ENCODE data around the gene CLCN5. TPM values are rescaled to one million over a fixed set of nuclear protein-coding genes. Genes with fewer than 3 reads are reported as not detected.

The CLCN5 gene
- total RNA-seq, 1 donor from 2014 or later = 8.7 TPM

- Histone ChIP-seq H4K20me1 (ENCODE audit: low read depth) (no peaks in the 10 kb centered on the region), H3K4me1 (no peaks in the 10 kb centered on the region), H3K36me3 (no peaks in the 10 kb centered on the region), H3K4me3 (no peak overlapping the region), H3K4me2 (no peak overlapping the region), H3K27me3 (no peaks in the 10 kb centered on the region), H3K9me3 (ENCODE audit: low read depth) (peaks cover 5% of the 10 kb centered on the region), H3K79me2 (ENCODE audit: low read depth) (no peaks in the 10 kb centered on the region), H3K9ac (no peak overlapping the region), H3K27ac (no peak overlapping the region), H3F3A (ENCODE audit: low read depth) (no peaks in the 10 kb centered on the region), H2AFZ (replicated peaks) (no peak overlapping the region)
- TF ChIP-seq EZH2 (IDR thresholded peaks at IDR 0.05) (no peak), CTCF (IDR thresholded peaks at IDR 0.05) (no peak), EZH2phosphoT487 (IDR thresholded peaks at IDR 0.05) (no peak)
- peaks cover 2% of the 10 kb centered on the region for H3K27me3 Mint-ChIP-seq (ENCODE audit: insufficient read depth, low read depth)
- no peak overlapping the region for H3K27ac Mint-ChIP-seq
- no peak for DNase-seq (ENCODE audit: low spot score)
- H3K36me3 Mint-ChIP-seq = no peaks in the 10 kb centered on the region
- no peak overlapping the region for H3K4me3 Mint-ChIP-seq
- H3K9me3 Mint-ChIP-seq = no peaks in the 10 kb centered on the region
- H3K4me1 Mint-ChIP-seq = peaks cover 4% of the 10 kb centered on the region
These were observed 37.2 kb downstream of the CLCN5 start for GRCh38 chrX:49959602-49960001.

GRCh38 chrX:49960061-49960460 lies 37.7 kb downstream of the CLCN5 start:
- Histone ChIP-seq H3K36me3 (no peaks in the 10 kb centered on the region), H3K9ac (no peak overlapping the region), H4K20me1 (ENCODE audit: low read depth) (no peaks in the 10 kb centered on the region), H3K4me2 (no peak overlapping the region), H3K4me1 (no peaks in the 10 kb centered on the region), H3K27me3 (no peaks in the 10 kb centered on the region), H2AFZ (replicated peaks) (no peak overlapping the region), H3F3A (ENCODE audit: low read depth) (no peaks in the 10 kb centered on the region), H3K27ac (no peak overlapping the region), H3K9me3 (ENCODE audit: low read depth) (peaks cover 5% of the 10 kb centered on the region), H3K79me2 (ENCODE audit: low read depth) (no peaks in the 10 kb centered on the region), H3K4me3 (no peak overlapping the region)
- peaks cover 4% of the 10 kb centered on the region for H3K4me1 Mint-ChIP-seq
- H3K36me3 Mint-ChIP-seq = no peaks in the 10 kb centered on the region
- DNase-seq (ENCODE audit: low spot score) = no peak
- peaks cover 2% of the 10 kb centered on the region for H3K27me3 Mint-ChIP-seq (ENCODE audit: insufficient read depth, low read depth)
- H3K27ac Mint-ChIP-seq = no peak overlapping the region
- TF ChIP-seq CTCF (IDR thresholded peaks at IDR 0.05) (no peak), EZH2phosphoT487 (IDR thresholded peaks at IDR 0.05) (no peak), EZH2 (IDR thresholded peaks at IDR 0.05) (no peak)
- no peak overlapping the region for H3K4me3 Mint-ChIP-seq
- H3K9me3 Mint-ChIP-seq = no peaks in the 10 kb centered on the region

- Histone ChIP-seq H3K4me3 (no peak overlapping the region), H3K36me3 (no peaks in the 10 kb centered on the region), H3K9me3 (ENCODE audit: low read depth) (no peaks in the 10 kb centered on the region), H3K4me2 (no peak overlapping the region), H3K27me3 (no peaks in the 10 kb centered on the region), H3K9ac (no peak overlapping the region), H2AFZ (replicated peaks) (no peak overlapping the region), H3K27ac (no peak overlapping the region), H4K20me1 (ENCODE audit: low read depth) (no peaks in the 10 kb centered on the region), H3F3A (ENCODE audit: low read depth) (no peaks in the 10 kb centered on the region), H3K4me1 (no peaks in the 10 kb centered on the region), H3K79me2 (ENCODE audit: low read depth) (no peaks in the 10 kb centered on the region)
- peaks cover 11% of the 10 kb centered on the region for H3K9me3 Mint-ChIP-seq
- H3K27me3 Mint-ChIP-seq (ENCODE audit: insufficient read depth, low read depth) = no peaks in the 10 kb centered on the region
- no peak for DNase-seq (ENCODE audit: low spot score)
- no peak overlapping the region for H3K4me3 Mint-ChIP-seq
- no peaks in the 10 kb centered on the region for H3K36me3 Mint-ChIP-seq
- TF ChIP-seq EZH2 (IDR thresholded peaks at IDR 0.05) = no peak
- TF ChIP-seq EZH2phosphoT487 (IDR thresholded peaks at IDR 0.05) = no peak
- no peak for TF ChIP-seq CTCF (IDR thresholded peaks at IDR 0.05)
- no peak overlapping the region for H3K27ac Mint-ChIP-seq
- H3K4me1 Mint-ChIP-seq = no peaks in the 10 kb centered on the region
These were observed 48.3 kb downstream of the CLCN5 start for GRCh38 chrX:49970674-49971073.
